Measurements from ENCODE around the gene PDCL3.

- no peak for TF ChIP-seq CTCF (IDR thresholded peaks at IDR 0.05; ENCODE audit: borderline replicate concordance, extremely low read depth, low read length, poor library complexity, severe bottlenecking)
- no peak for TF ChIP-seq EZH2 (IDR thresholded peaks at IDR 0.05; ENCODE audit: borderline replicate concordance, low read depth, low read length, severe bottlenecking)
Measured at GRCh38 chr2:100571668-100572067, 8.9 kb downstream of the PDCL3 start.

Data from DND-41 (cell line).